Esophagus squamous epithelium (tissue), 5 donors: ENCODE measurements around the gene APOA1. TPM values are rescaled to one million over a fixed set of nuclear protein-coding genes. Genes with fewer than 3 reads are reported as not detected.

Source experiments
- DNase-seq: peaks from one replicate; lab custom pipeline; 2025; lab: John Stamatoyannopoulos, UW
- H3K27ac ChIP-seq, 4 donors: fragments of 200-600 bp; sonication (generic); one replicate each; pipeline ENCODE4 v1.5.1; 2016 to 2019; ENCODE audit warnings: mild to moderate bottlenecking in 1 of 4
- H3K27me3 ChIP-seq, 4 donors: fragments of 200-600 bp; sonication (generic); 1 replicate in 3 of 4; 2 replicates in 1 of 4; pipeline versions ENCODE4 v1.5.1 to v1.6.0; 2017 to 2021; ENCODE audit warnings: antibody characterized with exemption in 1 of 4
- H3K36me3 ChIP-seq, 3 donors: fragments of 200-600 bp; sonication (generic); one replicate each; pipeline ENCODE4 v1.5.1; 2016 to 2019
- H3K4me1 ChIP-seq, 3 donors: fragments of 200-600 bp; sonication (generic); one replicate each; pipeline ENCODE4 v1.5.1; 2017 to 2019
- H3K4me3 ChIP-seq, 4 donors: fragments of 200-600 bp; sonication (generic); 1 replicate in 3 of 4; 2 replicates in 1 of 4; pipeline ENCODE4 v1.5.1; 2016 to 2019; ENCODE audit warnings: mild to moderate bottlenecking in 2 of 4, moderate library complexity in 1 of 4
- H3K9me3 ChIP-seq, 3 donors: fragments of 200-600 bp; sonication (generic); one replicate each; pipeline ENCODE4 v1.5.1; 2016 to 2019
- POLR2A ChIP-seq, 4 donors: fragments of 450-650 bp; IDR thresholded peaks; one replicate each; pipeline ENCODE4 v1.6.1; 2017; ENCODE audit warnings: antibody characterized with exemption in 4 of 4, mild to moderate bottlenecking in 4 of 4, moderate library complexity in 3 of 4
- WGBS, 2 donors: methylation state at CpG; one replicate each; pipeline ENCODE4 v1.1.5; 2018; 5-methylcytosine and 5-hydroxymethylcytosine counted together
- intact Hi-C: fragments of 100-400 bp; cut with DNase I; formaldehyde crosslinking; loops from one replicate; pipeline ENCODE4 v1.15.0; 2022
- total RNA-seq, 4 donors: library from RNA; depleted of rRNA; stranded (reverse); fragments of >200 nt; gene quantifications; one replicate each; pipeline ENCODE4 v1.1.0, GENCODE V29; 2016
- TF ChIP-seq, protein P1 (sequence below), 6 experiments: fragments of 450-650 bp in 4 of 6; fragments of 200-600 bp in 2 of 6; sonication (generic) in 2 of 6; IDR thresholded peaks; one replicate each; pipeline ENCODE4 v1.5.1; 2016 to 2019; ENCODE audit warnings: antibody characterized with exemption in 6 of 6, mild to moderate bottlenecking in 4 of 6, moderate library complexity in 4 of 6
- donor health status: DM: yes; HTN: yes; CAD: no.

APOA1 gene
- total RNA-seq, 4 donors from 2014 or later: not detected

DNA sequence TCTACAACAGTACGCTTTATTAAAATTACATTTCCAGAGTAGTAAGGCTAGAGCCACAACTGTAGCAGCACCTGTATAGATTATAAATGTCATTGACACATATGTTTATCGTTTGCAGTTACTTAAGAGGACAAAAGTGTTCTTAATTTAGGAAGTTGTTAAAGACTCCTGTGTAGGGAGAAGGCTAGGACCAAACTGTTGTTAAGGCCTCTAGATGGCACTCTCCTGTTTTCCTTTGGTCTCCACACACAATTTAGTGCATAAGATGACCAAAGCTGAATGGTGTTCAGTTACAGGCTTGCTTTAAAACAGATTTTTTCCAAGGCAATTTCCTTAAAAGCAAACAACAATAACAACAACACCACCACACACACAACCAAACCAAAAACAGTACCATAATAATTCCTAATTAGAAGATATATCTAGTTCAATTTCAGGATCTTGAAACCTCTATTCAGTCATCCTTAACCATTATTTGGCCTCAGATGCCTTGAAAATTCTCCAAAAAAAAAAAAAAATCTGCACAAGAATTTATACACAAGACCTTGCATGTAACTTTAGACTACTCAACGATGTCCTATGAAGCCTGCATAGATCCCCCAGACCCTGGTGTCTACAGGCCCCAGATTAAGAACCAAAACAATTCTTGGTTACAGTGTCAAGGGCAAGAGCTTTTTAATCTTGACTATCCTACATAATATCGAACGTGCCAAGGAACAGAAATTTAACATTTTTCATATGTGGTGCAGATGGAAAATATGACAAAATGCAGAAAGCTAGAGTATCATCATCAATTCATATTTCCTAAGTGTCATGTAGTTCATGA is 42.6 kb upstream of the APOA1 start:
- intact Hi-C loops: loop anchor here (5.0 kb wide), 1 partner anchor 227 kb away; no protein-coding TSS in a partner anchor
- Histone ChIP-seq H3K27me3 (no peaks in the 10 kb centered on the region), H3K27ac (no peak overlapping the region), H3K4me1 (no peaks in the 10 kb centered on the region), H3K36me3 (peaks cover 0 to 22% (median 0%) of the 10 kb centered on the region in 3 donors), H3K9me3 (no peaks in the 10 kb centered on the region), H3K4me3 (no peak overlapping the region)
- no peak for DNase-seq
- 44 to 53% methylated on average over 5 of the region's 5 CpGs for WGBS, 2 donors
- TF ChIP-seq, protein P1, sequence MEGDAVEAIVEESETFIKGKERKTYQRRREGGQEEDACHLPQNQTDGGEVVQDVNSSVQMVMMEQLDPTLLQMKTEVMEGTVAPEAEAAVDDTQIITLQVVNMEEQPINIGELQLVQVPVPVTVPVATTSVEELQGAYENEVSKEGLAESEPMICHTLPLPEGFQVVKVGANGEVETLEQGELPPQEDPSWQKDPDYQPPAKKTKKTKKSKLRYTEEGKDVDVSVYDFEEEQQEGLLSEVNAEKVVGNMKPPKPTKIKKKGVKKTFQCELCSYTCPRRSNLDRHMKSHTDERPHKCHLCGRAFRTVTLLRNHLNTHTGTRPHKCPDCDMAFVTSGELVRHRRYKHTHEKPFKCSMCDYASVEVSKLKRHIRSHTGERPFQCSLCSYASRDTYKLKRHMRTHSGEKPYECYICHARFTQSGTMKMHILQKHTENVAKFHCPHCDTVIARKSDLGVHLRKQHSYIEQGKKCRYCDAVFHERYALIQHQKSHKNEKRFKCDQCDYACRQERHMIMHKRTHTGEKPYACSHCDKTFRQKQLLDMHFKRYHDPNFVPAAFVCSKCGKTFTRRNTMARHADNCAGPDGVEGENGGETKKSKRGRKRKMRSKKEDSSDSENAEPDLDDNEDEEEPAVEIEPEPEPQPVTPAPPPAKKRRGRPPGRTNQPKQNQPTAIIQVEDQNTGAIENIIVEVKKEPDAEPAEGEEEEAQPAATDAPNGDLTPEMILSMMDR (IDR thresholded peaks at IDR 0.05): peak in 5 of 6 experiments; percentile 60 to 70 (median 66)
- no peak for TF ChIP-seq POLR2A (IDR thresholded peaks at IDR 0.05)

DNA sequence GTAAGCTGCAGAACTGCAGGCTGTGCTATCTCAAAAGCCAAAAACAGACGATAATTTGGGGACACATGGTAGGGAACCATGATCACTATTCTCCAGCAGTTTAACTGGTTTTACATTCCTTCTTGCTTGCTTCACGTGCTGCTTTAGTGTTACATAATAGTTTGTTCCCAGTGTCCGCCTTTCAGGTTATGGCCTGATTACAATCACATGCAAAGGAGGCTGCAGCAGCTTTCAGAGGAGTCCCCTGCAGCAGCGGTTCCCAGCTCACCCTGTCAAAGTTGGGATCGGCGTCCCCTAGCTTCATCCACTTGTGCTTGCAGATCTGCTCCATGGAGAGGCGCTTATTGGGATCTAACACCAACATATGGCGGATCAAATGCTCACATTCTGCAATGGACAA is 39.2 kb upstream of the APOA1 start:
- H3K27ac ChIP-seq: no peak overlapping the region
- H3K27me3 ChIP-seq: no peaks in the 10 kb centered on the region
- peaks cover 0 to 56% (median 9%) of the 10 kb centered on the region in 3 donors for H3K36me3 ChIP-seq
- H3K4me1 ChIP-seq: peaks cover 0 to 2% (median 0%) of the 10 kb centered on the region in 3 donors
- no peak for TF ChIP-seq POLR2A (IDR thresholded peaks at IDR 0.05)
- TF ChIP-seq, protein P1 (IDR thresholded peaks at IDR 0.05): no peak
- no peak for DNase-seq
- H3K4me3 ChIP-seq: no peak overlapping the region
- H3K9me3 ChIP-seq: no peaks in the 10 kb centered on the region
- intact Hi-C loops: loop anchor here (5.0 kb wide), 1 partner anchor 231 kb away; no protein-coding TSS in a partner anchor
- 84% methylated on average over 7 of the region's 8 CpGs for WGBS, 2 donors

DNA sequence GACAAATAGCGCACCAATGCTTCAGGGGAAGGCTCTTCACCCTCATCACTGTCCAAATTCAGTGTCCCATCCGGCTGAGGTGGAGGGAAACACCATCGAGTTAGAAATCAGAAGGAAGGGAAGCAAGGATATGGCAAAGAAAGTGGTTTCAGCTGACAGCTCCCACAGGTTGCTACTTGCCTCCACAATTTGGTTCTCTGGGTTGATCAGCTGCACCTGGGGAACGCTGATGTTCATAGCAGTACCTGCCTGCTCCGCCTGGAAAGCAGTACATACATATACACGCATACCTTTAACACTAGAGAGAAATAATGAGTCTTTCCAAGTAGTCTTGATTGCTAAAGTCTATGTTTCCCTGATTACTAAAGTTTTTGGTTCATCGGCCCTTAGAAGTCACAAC is 37.8 kb upstream of the APOA1 start:
- no peak overlapping the region for H3K27ac ChIP-seq
- peaks cover 0 to 12% (median 0%) of the 10 kb centered on the region in 3 donors for H3K4me1 ChIP-seq
- TF ChIP-seq, protein P1 (IDR thresholded peaks at IDR 0.05): no peak
- no peak for TF ChIP-seq POLR2A (IDR thresholded peaks at IDR 0.05)
- no peak overlapping the region for H3K4me3 ChIP-seq
- intact Hi-C loops: loop anchor here (5.0 kb wide), 1 partner anchor 232 kb away; no protein-coding TSS in a partner anchor
- H3K27me3 ChIP-seq: no peaks in the 10 kb centered on the region
- DNase-seq: no peak
- no peaks in the 10 kb centered on the region for H3K9me3 ChIP-seq
- WGBS, 2 donors: 92 to 93% methylated on average over 6 to 7 of the region's 7 CpGs
- H3K36me3 ChIP-seq: peaks cover 0 to 66% (median 10%) of the 10 kb centered on the region in 3 donors

DNA sequence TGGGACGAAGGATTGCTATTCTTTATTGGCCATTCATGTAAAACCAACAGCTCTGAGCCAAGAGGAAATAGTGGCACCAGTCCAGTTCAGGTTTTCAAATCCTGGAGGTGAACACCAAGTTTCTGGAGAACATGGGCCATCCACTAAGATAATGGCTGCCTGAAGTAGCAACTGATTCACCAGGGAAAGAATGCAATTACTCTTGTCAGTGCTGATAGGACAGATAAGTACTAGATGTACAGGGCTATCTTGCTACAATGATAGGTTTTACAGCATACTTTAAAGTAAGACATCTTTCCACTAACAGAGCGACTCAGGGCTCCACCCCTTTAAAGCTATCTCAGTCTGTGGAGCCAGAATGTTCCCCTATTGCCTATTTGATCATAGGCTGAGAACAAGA is 36.8 kb upstream of the APOA1 start:
- H3K4me3 ChIP-seq: no peak overlapping the region
- intact Hi-C loops: no loop called here
- 75% methylated on average over 2 of the region's 2 CpGs for WGBS, 2 donors
- H3K27ac ChIP-seq: no peak overlapping the region
- H3K9me3 ChIP-seq: no peaks in the 10 kb centered on the region
- peaks cover 0 to 12% (median 0%) of the 10 kb centered on the region in 3 donors for H3K4me1 ChIP-seq
- TF ChIP-seq, protein P1 (IDR thresholded peaks at IDR 0.05): no peak
- no peak for TF ChIP-seq POLR2A (IDR thresholded peaks at IDR 0.05)
- no peaks in the 10 kb centered on the region for H3K27me3 ChIP-seq
- no peak for DNase-seq
- peaks cover 0 to 75% (median 13%) of the 10 kb centered on the region in 3 donors for H3K36me3 ChIP-seq

DNA sequence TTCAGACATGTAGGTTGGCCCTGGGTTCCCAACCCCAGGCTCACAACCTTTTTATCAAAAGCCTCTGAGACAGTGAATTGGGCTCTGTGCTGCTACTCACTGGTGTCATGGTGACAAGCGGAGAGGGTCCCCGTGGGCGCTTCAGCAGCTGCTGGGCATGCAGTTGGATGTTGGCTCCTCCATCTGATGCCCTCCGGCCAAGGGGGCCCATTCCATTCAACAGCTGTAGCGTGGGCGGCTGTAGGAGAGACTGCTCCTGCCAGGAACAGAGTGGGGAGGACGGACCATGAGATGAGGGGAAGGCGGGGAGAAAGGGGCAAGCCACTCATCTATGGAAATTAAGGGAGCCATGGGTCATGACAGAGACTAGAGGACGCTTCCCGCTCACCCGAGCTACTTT is 36.0 kb upstream of the APOA1 start:
- Histone ChIP-seq H3K36me3 (peaks cover 0 to 84% (median 13%) of the 10 kb centered on the region in 3 donors), H3K27me3 (no peaks in the 10 kb centered on the region), H3K4me1 (peaks cover 0 to 12% (median 0%) of the 10 kb centered on the region in 3 donors), H3K27ac (no peak overlapping the region), H3K9me3 (no peaks in the 10 kb centered on the region), H3K4me3 (no peak overlapping the region)
- 87 to 93% methylated on average over 5 to 10 of the region's 11 CpGs for WGBS, 2 donors
- no peak for DNase-seq
- intact Hi-C loops: no loop called here
- TF ChIP-seq POLR2A (IDR thresholded peaks at IDR 0.05): no peak
- TF ChIP-seq, protein P1 (IDR thresholded peaks at IDR 0.05): no peak
